GM18951 (cell line): ENCODE results near the gene IPMK.
A peak's percentile ranks its signal among the peaks of the same experiment; 100 is the strongest.

Experiments
- POLR2A ChIP-seq: IDR thresholded peaks from 4 replicates; pipeline ENCODE4 v1.6.1; 2011; ENCODE audit warnings: mild to moderate bottlenecking; ENCODE audit not compliant: insufficient read length, insufficient read depth; ENCODE audit errors: extremely low read depth
- in situ Hi-C: fragments of 300-500 bp; cut with MboI; formaldehyde crosslinking; loops from one replicate; pipeline ENCODE4 v1.12.0; 2022; ENCODE audit warnings: low sequenced_read_pairs, mixed read lengths, inconsistent platforms; ENCODE audit not compliant: unreplicated experiment

IPMK gene

DNA sequence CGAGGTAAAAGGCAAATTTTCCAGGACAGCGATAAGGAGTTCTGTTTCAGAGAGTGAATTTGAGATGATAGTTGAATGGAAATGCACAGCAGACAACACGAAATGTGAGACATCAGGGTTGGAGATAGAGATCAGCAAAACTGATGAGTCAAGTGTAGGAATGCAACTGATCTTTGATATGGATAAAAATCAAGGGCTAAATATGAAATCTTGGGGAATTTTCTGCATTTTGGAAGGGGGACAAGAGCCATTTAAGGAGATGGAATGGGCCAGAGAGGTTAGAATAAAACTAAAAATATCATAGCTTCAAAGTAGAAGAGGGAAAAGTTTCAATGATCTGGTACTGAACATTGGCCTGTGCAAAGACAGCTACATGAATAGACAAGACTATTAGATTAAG, 12.8 kb upstream of the IPMK start:
- in situ Hi-C loops, result no loop called here
- TF ChIP-seq POLR2A, result no peak

DNA sequence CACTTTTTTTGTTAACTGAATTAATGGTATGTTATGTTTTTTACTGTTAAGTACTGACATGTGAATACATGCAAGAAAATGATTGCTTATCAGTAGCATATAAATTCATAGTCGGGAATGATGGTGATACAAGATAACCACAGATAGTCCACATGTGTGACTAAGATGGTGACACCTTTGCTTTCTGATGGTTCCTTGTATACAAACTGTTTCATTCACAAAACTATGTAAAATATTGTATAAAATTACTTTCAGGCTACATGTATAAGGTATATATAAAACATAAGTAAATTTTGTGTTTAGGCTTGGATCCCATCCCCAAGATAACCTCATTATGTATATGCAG, 11.2 kb upstream of the IPMK start:
- in situ Hi-C loops, result no loop called here
- no peak for TF ChIP-seq POLR2A

DNA sequence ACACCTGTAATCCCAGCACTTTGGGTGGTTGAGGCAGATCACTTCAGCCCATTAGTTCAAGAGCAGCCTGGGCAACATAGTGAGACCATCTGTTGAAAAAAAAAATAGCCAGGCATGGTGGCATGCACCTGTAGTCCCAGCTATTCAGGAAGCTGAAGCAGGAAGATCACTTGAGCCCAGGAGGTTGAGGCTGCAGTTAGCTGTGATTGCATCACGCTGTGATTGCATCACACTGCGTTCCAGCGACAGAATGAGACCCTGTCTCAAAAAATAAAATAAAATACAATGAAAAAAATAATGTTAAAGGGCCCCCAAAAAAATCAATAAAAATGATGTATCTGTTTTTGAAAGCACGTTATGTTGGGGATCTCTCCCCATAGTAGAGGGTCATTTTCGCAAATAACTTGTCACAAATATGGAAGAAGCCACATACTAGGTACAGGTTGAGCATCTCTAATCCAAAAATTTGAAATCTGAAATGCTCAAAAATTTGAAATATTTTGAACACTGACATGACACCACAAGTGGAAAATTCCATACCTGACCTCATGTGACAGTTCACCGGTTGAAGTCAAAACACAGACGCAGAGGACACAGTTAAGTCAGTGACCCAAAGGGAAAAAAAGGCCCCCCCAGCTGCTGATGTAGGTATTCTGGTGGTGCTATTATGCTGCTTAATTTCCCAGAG, 10.7 kb upstream of the IPMK start:
- TF ChIP-seq POLR2A, result no peak
- in situ Hi-C loops, result no loop called here

DNA sequence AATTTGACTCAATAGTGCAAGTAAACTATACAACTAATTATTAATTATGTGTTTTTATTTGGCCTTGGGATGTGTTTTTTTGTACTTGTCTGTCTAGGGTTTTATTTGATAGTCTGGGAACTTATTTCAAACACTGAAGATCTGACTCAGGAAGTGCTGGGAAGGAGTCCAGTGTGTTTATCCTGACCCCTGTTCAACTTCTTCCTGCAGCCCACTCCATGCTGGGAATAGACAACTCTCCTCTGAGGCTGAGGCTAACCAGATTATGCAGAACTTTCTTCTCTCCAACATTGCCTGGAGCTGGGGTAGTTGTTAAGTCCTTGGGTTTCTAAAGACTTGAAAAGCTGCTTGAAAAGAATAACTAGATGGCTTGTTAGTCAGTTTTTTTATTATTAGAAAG, 8.2 kb upstream of the IPMK start:
- in situ Hi-C loops, result no loop called here
- no peak for TF ChIP-seq POLR2A

DNA sequence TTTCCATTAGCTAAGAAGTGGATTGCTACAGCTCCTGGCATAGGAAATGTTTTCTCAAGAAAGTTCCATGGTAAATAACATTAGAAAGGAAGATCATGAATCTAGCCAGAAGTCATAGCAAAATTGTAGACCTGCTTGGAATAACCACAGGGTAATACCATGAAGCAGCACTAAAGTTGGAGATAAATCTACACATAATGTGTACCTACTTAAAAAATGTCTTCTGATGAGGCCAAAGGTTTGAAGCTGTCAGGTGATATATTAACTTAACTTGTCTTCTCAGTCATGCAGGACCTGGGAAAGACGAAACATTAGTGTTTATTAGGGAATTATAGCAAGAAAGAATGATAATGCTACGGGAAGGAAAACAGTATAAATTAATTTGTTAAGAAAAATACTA, 7.6 kb upstream of the IPMK start:
- in situ Hi-C loops, result no loop called here
- no peak for TF ChIP-seq POLR2A

DNA sequence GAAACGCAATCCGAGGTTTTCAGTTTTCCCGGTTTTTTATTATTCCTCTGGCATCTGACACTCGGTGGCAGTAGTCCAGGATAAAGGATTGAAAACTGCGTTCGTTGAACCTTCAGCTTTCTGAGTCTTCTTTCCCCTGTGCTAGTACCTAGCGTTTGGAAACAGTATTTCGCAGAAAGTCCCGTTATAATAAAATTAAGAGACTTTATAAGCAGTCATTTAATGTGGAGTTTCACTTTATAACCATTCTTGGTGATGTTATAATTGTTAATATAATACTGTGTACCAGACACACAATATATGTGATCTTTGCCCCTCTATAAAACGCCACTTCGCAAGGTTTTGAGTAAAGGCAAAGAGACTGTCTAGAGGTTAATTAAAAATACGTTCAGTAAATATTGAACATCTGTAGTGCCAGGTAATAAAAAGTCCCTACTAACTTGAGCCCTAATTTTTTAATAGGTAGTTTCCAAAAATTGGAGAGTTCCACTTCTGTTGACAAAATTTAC, 2.1 kb upstream of the IPMK start:
- in situ Hi-C loops, result no loop called here
- no peak for TF ChIP-seq POLR2A

DNA sequence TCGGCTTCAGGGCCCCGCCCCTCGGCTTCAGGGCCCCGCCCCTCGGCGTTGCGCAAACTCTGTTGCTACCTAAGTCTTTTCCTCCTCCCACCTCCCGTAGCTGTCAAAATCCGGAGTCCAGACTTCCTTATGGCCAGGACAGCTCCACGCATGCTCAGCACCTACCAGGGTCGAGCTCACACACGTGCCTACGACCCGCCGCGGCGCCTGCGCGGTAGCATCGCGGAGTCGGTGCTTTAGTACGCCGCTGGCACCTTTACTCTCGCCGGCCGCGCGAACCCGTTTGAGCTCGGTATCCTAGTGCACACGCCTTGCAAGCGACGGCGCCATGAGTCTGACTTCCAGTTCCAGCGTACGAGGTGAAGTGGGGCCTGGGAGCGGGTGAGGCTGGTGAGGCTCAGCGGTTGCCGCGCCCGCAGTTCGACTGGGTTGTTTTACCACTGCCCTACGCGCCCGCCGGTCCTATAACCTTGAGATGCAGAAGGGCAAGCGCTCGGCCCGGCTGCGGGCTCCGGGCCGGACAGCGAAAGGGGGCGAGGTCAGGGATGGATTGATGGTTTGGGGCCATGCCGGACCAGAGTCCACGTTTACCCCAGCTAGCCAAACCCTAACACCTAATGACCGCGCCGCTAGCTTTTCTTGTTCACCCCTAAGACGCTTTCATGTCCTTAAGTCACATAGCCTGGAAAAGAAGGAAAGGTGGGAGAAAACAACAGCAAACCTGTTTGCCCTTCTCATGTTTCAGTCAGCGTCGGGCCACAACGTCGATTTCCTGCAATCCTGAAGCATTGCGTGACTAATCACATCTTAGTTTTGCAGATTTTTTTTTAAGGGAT, 1.5 kb upstream of the IPMK start, which contains the start of gene CISD1:
Gene CISD1, plus strand, starts transcription at position 217 of the 836 bp plus-strand sequence. Its CDS starts 112 bp downstream, at position 329.
- in situ Hi-C loops, result no loop called here
- TF ChIP-seq POLR2A, result peak; percentile 91

DNA sequence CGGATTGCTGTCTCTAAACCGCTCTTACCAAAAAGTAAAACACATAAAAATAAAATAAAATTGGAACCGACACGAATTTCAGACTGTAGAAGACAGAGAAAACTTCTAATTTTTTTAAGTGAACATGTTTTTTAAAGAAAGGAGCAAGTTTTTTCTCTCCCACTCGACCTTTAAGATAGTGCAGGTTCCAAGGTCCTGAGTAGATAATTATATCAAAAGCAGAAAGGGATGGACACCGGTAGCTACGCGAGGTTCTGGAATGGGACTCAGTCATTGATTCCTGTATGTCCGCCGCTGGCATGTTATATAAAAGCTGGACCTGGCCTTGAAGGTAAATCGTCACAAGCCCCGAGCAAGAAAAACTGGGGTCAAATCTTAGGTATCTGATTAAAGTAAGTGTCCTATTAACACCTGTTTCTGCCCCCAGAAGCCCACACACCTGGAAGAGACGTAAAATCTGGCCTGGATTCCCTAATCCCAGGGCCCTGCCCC, 806 bp upstream of the IPMK start:
- TF ChIP-seq POLR2A, result no peak
- in situ Hi-C loops, result no loop called here

DNA sequence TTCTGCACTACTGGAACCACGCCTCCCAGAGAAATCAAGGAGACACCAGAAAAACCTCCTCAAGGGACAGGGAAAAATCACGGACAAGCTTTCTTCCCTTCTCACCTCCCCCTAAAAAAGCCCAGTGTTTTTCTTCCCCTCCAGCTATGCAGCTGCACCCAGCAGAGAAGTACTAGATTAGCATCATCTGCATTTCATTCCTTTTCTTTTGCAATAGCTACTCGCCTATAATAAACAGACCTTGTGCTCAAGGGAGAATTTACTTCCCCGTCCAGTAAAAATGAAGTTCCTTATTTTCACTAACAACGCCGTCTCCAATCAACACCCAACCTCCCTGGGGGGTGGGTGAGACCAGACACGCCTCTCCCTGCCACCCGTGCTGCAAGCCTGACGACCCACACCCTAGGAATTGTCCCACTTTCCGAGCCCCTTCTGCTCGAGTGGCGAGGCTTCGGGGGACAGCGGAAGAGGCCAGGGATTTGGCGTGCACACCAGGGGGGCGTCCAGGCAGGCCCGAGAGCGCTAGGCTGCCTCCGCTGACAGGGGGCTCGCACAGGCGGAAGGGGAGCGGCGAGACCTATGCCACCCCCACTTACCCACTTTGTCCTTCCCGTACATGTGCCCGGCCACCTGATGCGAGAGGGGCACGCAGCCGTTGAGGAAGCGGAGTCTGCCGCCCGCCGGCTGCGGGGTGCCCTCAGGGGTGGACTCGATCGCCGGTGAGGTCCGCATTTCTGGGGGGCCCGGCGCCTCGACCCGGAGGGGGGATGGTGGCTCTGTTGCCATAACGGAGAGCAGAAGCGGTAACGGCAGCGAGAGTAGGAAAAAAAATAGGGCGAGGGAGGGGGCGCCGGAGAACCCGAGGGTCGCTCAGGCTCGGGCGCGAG, 625 bp downstream of the IPMK start:
- no peak for TF ChIP-seq POLR2A
- in situ Hi-C loops, result no loop called here

DNA sequence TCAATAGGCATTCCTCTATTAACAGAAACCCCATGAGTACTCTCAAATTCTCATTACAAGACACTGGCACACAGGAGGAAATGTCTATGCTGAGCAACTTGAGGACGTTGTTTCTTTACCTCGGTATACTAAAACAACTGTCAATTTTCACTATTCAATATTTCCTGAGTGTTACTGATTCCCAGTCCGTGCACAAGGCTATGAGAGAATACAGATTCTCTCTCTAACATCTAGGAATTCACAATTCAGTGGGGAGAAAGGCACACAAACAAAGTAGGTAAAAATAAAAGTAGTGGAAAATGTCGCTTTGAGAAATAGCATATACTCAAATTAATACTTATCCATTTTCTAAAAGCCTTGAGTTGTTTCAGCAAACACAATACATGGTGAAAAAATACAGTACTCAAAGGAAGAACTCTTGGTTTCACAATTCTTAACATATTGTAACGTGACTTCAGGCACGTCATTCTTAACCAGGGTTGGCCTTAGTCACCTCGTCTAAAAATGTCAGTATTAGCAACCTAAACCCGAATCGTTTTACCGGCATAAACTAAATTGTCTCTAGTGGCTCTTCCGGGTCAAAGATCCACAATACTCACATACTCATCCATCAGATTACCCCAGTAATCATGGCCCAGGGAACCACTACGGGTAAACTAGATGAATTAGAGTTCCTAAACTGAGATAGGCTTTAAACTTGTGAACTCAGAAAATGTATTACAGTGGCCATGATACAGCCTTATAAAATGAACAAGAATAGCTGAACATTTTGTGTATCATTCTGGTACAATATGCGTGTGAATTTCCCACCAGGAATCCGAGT, 1.5 kb downstream of the IPMK start:
- in situ Hi-C loops, result no loop called here
- no peak for TF ChIP-seq POLR2A

DNA sequence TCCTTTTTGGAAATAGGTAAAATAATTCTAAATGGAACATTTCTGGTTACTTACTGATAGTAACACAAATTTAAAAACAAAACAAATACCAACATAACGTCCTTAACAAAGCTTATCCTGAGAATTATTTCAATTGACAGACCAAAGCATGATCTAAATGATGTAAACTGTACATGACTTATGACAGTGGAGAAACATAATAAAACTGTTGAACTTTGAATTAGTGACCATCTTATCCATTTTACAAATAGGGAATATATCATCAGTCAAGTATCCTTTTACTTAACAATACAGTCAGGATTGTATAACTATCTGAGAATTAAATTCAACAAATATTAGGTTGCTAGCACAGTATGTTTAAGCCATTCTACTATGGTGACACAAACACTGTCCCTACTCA, 2.4 kb downstream of the IPMK start:
- in situ Hi-C loops, result no loop called here
- TF ChIP-seq POLR2A, result no peak

DNA sequence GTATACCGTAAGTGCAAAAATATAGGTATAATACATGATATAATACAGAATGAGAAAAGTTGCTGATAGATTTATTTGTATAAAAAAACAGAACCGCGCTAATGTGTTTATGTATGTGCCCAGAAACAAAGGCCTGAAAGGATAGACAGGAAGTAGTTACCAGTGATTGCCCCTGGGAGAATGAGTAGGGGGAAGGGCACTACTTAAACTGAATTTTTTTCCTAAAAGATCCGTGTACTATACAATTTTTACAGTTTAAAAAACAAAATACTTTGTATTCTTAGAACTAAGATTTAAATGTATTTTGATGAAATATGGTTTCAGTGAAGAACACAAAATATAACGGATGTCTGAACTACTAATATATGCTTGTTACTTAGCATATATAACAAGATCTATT, 2.9 kb downstream of the IPMK start:
- in situ Hi-C loops, result no loop called here
- no peak for TF ChIP-seq POLR2A
